H1 (cell line): ENCODE measurements around the gene POM121L2. TPM values are rescaled to one million over a fixed set of nuclear protein-coding genes. Genes with fewer than 3 reads are reported as not detected.
A peak's percentile ranks its signal among the peaks of the same experiment; 100 is the strongest.

Experiments
- ATF3 ChIP-seq: IDR thresholded peaks from 2 replicates; pipeline ENCODE4 v1.6.1; 2011; ENCODE audit warnings: low read depth, mild to moderate bottlenecking, low read length; ENCODE audit not compliant: insufficient read depth
- BACH1 ChIP-seq: IDR thresholded peaks from 2 replicates; pipeline ENCODE4 v1.6.1; 2012; ENCODE audit warnings: low read length, improper control_type of control experiment
- CBX5 ChIP-seq: fragments of 300-800, 300-1000 bp; sonication (generic); IDR thresholded peaks from 2 replicates; pipeline ENCODE4 v1.7.1; 2016; ENCODE audit warnings: antibody characterized with exemption, low read length, low read depth
- CREB1 ChIP-seq: IDR thresholded peaks from 2 replicates; pipeline ENCODE4 v1.6.1; 2012; ENCODE audit warnings: inconsistent platforms
- EP300 ChIP-seq, 2 experiments: IDR thresholded peaks; 1 replicate in 1 of 2; 2 replicates in 1 of 2; pipeline ENCODE4 v1.6.1; 2011 to 2012; ENCODE audit warnings: low read depth in 2 of 2, low read length in 2 of 2, mild to moderate bottlenecking in 2 of 2, borderline replicate concordance in 1 of 2, inconsistent platforms in 1 of 2, moderate library complexity in 1 of 2
- HDAC2 ChIP-seq, 2 experiments: fragments of 300-600 bp in 1 of 2; sonication (generic) in 1 of 2; IDR thresholded peaks; 2 replicates each; pipeline ENCODE4 v1.6.1; 2011 to 2012; ENCODE audit warnings: low read depth in 2 of 2, low read length in 2 of 2, mild to moderate bottlenecking in 2 of 2, moderate library complexity in 2 of 2, borderline replicate concordance in 1 of 2, inconsistent platforms in 1 of 2
- JUND ChIP-seq: IDR thresholded peaks from 2 replicates; pipeline ENCODE4 v1.6.1; 2011; ENCODE audit warnings: mild to moderate bottlenecking, improper control_type of control experiment, low read length
- POLR2A ChIP-seq, 2 experiments: IDR thresholded peaks; 1 replicate in 1 of 2; 2 replicates in 1 of 2; pipeline ENCODE4 v1.6.1; 2011; ENCODE audit warnings: low read depth in 2 of 2, low read length in 2 of 2, mild to moderate bottlenecking in 2 of 2; ENCODE audit errors: control extremely low read depth in 1 of 2
- RNF2 ChIP-seq: fragments of 200-900, 300-1000 bp; sonication (generic); IDR thresholded peaks from 2 replicates; pipeline ENCODE4 v1.7.1; 2016; ENCODE audit warnings: borderline replicate concordance, low read depth, mild to moderate bottlenecking, antibody characterized with exemption, low read length; ENCODE audit not compliant: poor library complexity, severe bottlenecking; ENCODE audit errors: missing control alignments
- SP1 ChIP-seq: IDR thresholded peaks from 2 replicates; pipeline ENCODE4 v1.6.1; 2011; ENCODE audit warnings: low read depth, low read length
- SP2 ChIP-seq: IDR thresholded peaks from 2 replicates; pipeline ENCODE4 v1.6.1; 2012; ENCODE audit warnings: mild to moderate bottlenecking, low read length, inconsistent platforms
- TBP ChIP-seq: IDR thresholded peaks from 2 replicates; pipeline ENCODE4 v1.6.1; 2011; ENCODE audit warnings: low read depth, low read length, improper control_type of control experiment
- USF2 ChIP-seq: IDR thresholded peaks from 2 replicates; pipeline ENCODE4 v1.6.1; 2011; ENCODE audit warnings: low read length, improper control_type of control experiment
- YY1 ChIP-seq: IDR thresholded peaks from 2 replicates; pipeline ENCODE4 v1.6.1; 2011; ENCODE audit warnings: low read depth, mild to moderate bottlenecking, low read length
- polyA plus RNA-seq, 7 experiments: library from polyadenylated mRNA; depleted of rRNA in 3 of 7; stranded (reverse) in 5 of 7; unstranded in 2 of 7; fragments of >200 nt in 5 of 7; fragments of 200-250 nt in 2 of 7; gene quantifications; 1 replicate in 5 of 7; 2 replicates in 1 of 7; 4 replicates in 1 of 7; pipeline versions ENCODE4 v1.2.1 to v1.2.3, GENCODE V29; 2011 to 2013; ENCODE audit warnings: missing spikeins in 2 of 7, mixed read lengths in 2 of 7
- total RNA-seq: library from RNA; stranded (reverse); fragmentation: NEBNext Ultra II Directional; extraction: Animal tissue kit (Norgen Biotek cat#: 25700); gene quantifications from 2 replicates; pipeline ENCODE4 v1.2.1, GENCODE V29; 2021

The POM121L2 gene
- total and polyA plus RNA-seq, 2 of the 8 experiments (the other 6 are each of a cell fraction or from before 2014, with no cell fraction given): 0.05 to 0.09 TPM

GRCh38 chr6:27280064-27280539 lies 32.0 kb downstream of the POM121L2 start (continued):
- TF ChIP-seq RNF2 (no peak), YY1 (no peak), POLR2A (IDR thresholded peaks at IDR 0.05; ENCODE audit: control extremely low read depth in 1 of 2, low read depth in 2 of 2, low read length in 2 of 2) (no peak), JUND (no peak), BACH1 (no peak), ATF3 (no peak), TBP (peak; percentile 100), HDAC2 (IDR thresholded peaks at IDR 0.05; ENCODE audit: borderline replicate concordance in 1 of 2, low read depth in 2 of 2, low read length in 2 of 2) (no peak), USF2 (no peak), SP1 (no peak), CBX5 (no peak), EP300 (IDR thresholded peaks at IDR 0.05; ENCODE audit: borderline replicate concordance in 1 of 2, low read depth in 2 of 2, low read length in 2 of 2) (no peak), CREB1 (no peak), SP2 (no peak)
